Stimulated activated CD8-positive, alpha-beta memory T cell treated with anti-CD3 and anti-CD28 coated beads, Interleukin-15, amount 100 ng/mL, for 24 hours (primary cell): Measurements from ENCODE around the gene ISYNA1.

Experiments used
- DNase-seq: peaks from one replicate; pipeline ENCODE4 v3.0.0-alpha.2; 2020; ENCODE audit warnings: low read depth

Gene ISYNA1

GRCh38 chr19:18392417-18392816, 45.5 kb downstream of the ISYNA1 start:
- DNase-seq = no peak

- no peak for DNase-seq
Measured at GRCh38 chr19:18391509-18392075, 46.3 kb downstream of the ISYNA1 start.

- DNase-seq = no peak
Measured at GRCh38 chr19:18390065-18390907, 47.6 kb downstream of the ISYNA1 start.

- no peak for DNase-seq
Measured at GRCh38 chr19:18389726-18390064, 48.2 kb downstream of the ISYNA1 start.

GRCh38 chr19:18388960-18389725, 48.8 kb downstream of the ISYNA1 start:
- no peak for DNase-seq

- peak; percentile 76 for DNase-seq
Measured at GRCh38 chr19:18388100-18388959, 49.6 kb downstream of the ISYNA1 start.

GRCh38 chr19:18386543-18387271, 51.2 kb downstream of the ISYNA1 start:
- no peak for DNase-seq

GRCh38 chr19:18385675-18386542, 52.0 kb downstream of the ISYNA1 start, which contains the start of gene GDF15:
GDF15 (plus strand) TSS chr19:18386158; CDS start chr19:18386190, 32 bp downstream.
- DNase-seq = no peak

GRCh38 chr19:18385359-18385674, 52.6 kb downstream of the ISYNA1 start:
- no peak for DNase-seq

GRCh38 chr19:18384775-18385174, 53.2 kb downstream of the ISYNA1 start:
- DNase-seq = no peak
